ENCODE data around the gene PARD3. TPM values are rescaled to one million over a fixed set of nuclear protein-coding genes. Genes with fewer than 3 reads are reported as not detected.

The PARD3 gene
- total and polyA plus RNA-seq, 2 donors (not counting 3 experiments of a cell fraction or from before 2014, with no cell fraction given), result 7.3 to 24.1 TPM

DNA sequence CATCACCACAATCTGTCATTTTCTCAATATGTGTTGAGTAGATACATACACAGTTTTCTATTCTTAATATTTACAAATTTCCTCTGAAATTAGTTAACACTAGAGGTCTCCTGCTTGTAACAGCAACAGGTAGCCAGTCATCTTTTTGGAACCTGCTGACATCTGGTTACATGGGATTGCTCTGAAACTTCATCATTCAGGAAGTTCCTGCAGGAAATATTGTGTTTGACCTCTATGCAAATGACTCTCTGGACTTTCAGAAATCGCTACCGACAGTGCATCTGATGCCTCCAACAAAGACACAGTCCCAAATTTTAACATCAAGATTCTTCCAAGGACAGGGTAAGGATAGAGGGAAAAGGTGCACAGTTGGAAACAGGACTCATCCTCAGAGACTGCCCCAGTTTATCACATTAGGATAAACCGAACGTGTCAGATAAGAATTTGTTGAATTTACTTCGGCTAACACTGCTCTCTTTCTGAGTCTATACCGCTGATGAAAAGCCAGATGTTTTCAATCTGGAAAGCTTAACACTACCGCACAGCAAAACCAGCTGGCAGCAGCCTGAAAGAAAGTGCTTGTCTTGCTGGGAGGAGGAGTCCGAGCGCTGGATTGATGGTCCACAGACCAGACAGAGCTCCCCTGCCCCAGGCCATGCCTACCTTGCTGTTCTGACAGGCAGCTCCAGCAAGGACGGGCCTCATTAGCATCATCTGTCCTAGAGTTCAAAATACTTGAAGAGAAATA, 633.4 kb downstream of the PARD3 start:
- Histone ChIP-seq H3K36me3 (ENCODE audit: control insufficient read depth in 2 of 2, extremely low read depth in 1 of 2, insufficient read depth in 2 of 2, low read length in 2 of 2) (no peaks in the 10 kb centered on the region), H3K27ac (ENCODE audit: insufficient read depth, low read depth, low read length) (no peak overlapping the region), H4K20me1 (replicated peaks; ENCODE audit: control insufficient read depth, extremely low read depth, insufficient read depth, low read length) (no peaks in the 10 kb centered on the region), H3K9me1 (replicated peaks; ENCODE audit: control insufficient read depth, extremely low read depth, insufficient read depth, low read length) (no peaks in the 10 kb centered on the region), H3K9ac (replicated peaks; ENCODE audit: extremely low read depth, insufficient read depth, low read length) (no peak overlapping the region), H3K4me1 (ENCODE audit: control insufficient read depth, extremely low read depth, insufficient read depth, low read length) (peaks cover 12% of the 10 kb centered on the region), H3K79me2 (ENCODE audit: control insufficient read depth, insufficient read depth, low read length) (no peaks in the 10 kb centered on the region), H3K4me2 (ENCODE audit: insufficient read depth, low read length) (no peak overlapping the region), H3K9me3 (replicated peaks; ENCODE audit: control insufficient read depth, insufficient read depth, low read length) (no peaks in the 10 kb centered on the region), H2AFZ (ENCODE audit: low read depth, low read length) (no peak overlapping the region), H3K4me3 (replicated peaks in 1 of 3; ENCODE audit: insufficient read depth in 1 of 3, low read depth in 1 of 3, low read length in 3 of 3) (no peak overlapping the region), H3K27me3 (ENCODE audit: control insufficient read depth in 2 of 2, insufficient read depth in 2 of 2, low read length in 2 of 2) (no peaks in the 10 kb centered on the region)
- dilution Hi-C loops (cut with MboI; ENCODE audit: extremely low pct_ligation_motif_present, low sequenced_read_pairs) (no loop called here), intact Hi-C loops (cut with micrococcal nuclease) (no loop called here)
- no TSS peak for BruUV-seq (replicated peaks)
- peak; percentile 34 for DNase-seq (ENCODE audit: low read depth, low spot score)
- POLR2A ChIA-PET, result no interaction called here
- TF ChIP-seq POLR2A (IDR thresholded peaks at IDR 0.05; ENCODE audit: low read depth, low read length), result no peak
- TF ChIP-seq FOS (IDR thresholded peaks at IDR 0.05; ENCODE audit: borderline replicate concordance, insufficient read depth, low read length), result no peak
- TF ChIP-seq, protein P1, sequence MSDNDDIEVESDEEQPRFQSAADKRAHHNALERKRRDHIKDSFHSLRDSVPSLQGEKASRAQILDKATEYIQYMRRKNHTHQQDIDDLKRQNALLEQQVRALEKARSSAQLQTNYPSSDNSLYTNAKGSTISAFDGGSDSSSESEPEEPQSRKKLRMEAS (IDR thresholded peaks at IDR 0.05; ENCODE audit: insufficient read depth, insufficient read length), result no peak
- TF ChIP-seq JUN (IDR thresholded peaks at IDR 0.05; ENCODE audit: borderline replicate concordance, insufficient read depth, insufficient read length, low read depth), result no peak
- no peak for TF ChIP-seq GATA2 (IDR thresholded peaks at IDR 0.05; ENCODE audit: insufficient read depth, insufficient read length, low read depth, low read length)
- no peak for TF ChIP-seq POLR2AphosphoS5 (IDR thresholded peaks at IDR 0.05; ENCODE audit: insufficient read depth, low read depth, low read length)
- TF ChIP-seq MYC (IDR thresholded peaks at IDR 0.05; ENCODE audit: low read depth, low read length), result no peak
- TF ChIP-seq EZH2 (IDR thresholded peaks at IDR 0.05; ENCODE audit: borderline replicate concordance, low read depth, low read length, severe bottlenecking), result no peak
- TF ChIP-seq, protein P2, sequence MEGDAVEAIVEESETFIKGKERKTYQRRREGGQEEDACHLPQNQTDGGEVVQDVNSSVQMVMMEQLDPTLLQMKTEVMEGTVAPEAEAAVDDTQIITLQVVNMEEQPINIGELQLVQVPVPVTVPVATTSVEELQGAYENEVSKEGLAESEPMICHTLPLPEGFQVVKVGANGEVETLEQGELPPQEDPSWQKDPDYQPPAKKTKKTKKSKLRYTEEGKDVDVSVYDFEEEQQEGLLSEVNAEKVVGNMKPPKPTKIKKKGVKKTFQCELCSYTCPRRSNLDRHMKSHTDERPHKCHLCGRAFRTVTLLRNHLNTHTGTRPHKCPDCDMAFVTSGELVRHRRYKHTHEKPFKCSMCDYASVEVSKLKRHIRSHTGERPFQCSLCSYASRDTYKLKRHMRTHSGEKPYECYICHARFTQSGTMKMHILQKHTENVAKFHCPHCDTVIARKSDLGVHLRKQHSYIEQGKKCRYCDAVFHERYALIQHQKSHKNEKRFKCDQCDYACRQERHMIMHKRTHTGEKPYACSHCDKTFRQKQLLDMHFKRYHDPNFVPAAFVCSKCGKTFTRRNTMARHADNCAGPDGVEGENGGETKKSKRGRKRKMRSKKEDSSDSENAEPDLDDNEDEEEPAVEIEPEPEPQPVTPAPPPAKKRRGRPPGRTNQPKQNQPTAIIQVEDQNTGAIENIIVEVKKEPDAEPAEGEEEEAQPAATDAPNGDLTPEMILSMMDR (IDR thresholded peaks at IDR 0.05; ENCODE audit: extremely low read depth in 1 of 2, insufficient read depth in 1 of 2, low read depth in 1 of 2, low read length in 2 of 2), result no peak
- FAIRE-seq, result peak; percentile 62
- CTCF ChIA-PET, result interaction anchor here (1.3 kb wide), 1 partner anchor 55 kb away, joined by 3 read pairs; no protein-coding TSS in a partner anchor
